HG02852 (cell line): ENCODE measurements around the gene MARCHF10.
"Not testable (repeated sequence)": the region's sequence is repeated elsewhere in the genome, so short reads cannot be mapped to it uniquely, and the experiment has no call there.

Source experiments
- ATAC-seq: cut with Tn5 transposase; IDR thresholded peaks from one replicate; pipeline ENCODE4 v1.9.1; 2021; ENCODE audit warnings: mild to moderate bottlenecking, moderate library complexity; ENCODE audit not compliant: unreplicated experiment

Gene MARCHF10

DNA sequence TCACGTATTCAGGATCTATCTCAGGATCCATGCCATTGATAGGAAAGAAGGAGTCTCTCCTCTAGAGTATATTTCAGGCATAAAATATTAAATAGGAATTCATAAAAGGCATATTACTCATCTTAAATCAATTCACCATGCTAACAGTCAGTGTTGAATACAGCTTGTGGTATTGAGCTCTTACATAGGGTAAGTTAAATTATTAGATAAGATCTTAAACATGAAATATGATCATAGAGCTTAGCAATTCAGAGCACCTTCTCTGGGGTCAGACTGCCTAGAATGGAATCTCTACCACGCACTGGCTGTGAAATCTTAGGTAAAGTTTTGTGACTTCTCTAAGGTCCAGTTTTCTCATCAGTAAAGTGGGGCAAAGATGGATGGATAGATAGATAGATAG is 20.7 kb downstream of the MARCHF10 start:
- no peak for ATAC-seq

DNA sequence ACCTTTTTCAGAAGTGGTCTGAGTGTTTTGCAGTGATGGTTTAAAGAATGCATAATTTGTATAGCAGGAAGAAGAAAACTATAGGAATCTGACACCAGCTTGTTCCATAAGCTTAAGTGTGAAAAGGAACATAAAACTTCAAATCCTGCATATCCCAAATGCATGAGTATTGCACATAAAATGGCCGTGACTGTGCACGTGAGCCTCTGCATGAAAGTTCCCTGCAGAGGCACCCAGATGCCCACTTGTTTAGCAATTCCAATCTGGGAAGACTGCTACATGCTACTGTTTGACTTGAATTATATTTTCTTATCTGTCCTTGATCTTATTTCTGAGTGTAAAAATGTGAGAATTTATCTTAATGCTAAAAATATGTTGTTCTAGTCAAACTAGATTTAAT is 21.5 kb downstream of the MARCHF10 start:
- no peak for ATAC-seq

DNA sequence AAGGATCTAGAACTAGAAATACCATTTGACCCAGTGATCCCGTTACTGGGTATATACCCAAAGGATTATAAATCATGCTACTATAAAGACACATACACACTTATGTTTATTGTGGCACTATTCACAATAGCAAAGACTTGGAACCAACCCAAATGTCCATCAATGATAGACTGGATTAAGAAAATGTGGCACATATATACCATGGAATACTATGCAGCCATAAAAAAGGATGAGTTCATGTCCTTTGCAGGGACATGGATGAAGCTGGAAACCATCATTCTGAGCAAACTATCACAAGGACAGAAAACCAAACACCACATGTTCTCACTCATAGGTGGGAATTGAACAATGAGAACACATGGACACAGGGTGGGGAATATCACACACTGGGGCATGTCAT is 22.1 kb downstream of the MARCHF10 start:
- not testable (repeated sequence) for ATAC-seq

DNA sequence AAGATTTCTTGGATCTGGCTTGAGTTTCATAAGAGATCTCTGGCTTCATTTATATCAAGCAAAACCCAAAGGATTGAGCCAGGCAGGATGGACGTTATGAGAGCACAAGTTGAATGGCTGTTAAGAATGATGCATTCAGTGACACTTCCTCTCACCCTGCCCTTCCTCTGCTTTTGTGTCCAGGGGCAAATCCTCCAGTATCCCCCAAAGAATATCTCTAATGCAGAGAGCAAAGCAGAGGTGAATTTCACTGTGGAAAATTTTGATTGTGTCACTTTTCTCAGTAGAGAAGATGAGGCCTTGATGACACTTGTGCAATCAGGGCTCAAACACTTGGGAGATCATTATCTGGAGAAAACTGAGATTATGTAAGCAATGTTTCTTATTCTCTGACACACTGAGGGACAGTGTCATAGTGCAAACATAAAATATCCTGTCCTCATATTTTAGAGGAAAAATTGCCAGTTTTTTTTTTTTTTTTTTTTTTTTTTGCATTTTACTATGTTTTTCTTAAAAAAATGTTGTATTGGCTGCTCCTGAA is 25.3 kb downstream of the MARCHF10 start:
- no peak for ATAC-seq

DNA sequence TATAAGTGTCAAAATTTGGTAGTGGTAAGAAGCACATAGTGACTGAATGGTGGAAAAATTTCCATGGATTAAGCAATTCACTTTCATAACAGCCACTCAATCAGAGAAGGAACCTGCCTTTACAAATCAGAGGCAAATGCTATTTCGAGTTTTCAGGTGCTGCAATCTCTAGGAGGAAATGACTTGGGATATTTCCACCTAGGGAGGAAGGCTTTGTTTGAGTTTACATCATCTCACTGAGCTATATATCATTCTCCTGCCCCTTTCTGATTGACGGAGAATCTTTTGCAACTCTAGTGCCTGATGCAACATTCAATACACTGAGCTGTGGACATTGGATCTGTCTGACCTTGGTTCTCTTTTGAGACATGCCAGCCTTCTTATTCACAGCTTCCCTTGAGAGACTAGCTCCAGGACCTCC is 26.3 kb downstream of the MARCHF10 start:
- no peak for ATAC-seq

DNA sequence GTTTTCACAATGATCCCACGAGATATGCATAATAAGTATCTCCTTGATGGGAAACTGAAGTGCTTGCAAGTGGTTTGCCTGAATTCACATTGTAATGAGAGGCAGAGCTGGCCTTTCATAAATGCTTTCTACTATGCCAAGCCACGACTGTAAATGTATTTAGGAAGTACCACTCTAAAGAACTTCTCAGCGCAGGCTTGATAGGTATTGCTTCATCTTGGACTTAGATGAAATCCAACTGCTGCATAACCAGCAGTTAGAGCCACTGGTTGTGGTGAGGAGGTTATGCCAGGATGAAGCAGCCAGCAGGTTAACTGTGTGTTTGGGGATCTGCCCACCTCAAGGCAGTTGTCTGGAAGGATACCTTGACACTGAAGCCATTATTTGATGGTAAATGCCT is 26.8 kb downstream of the MARCHF10 start:
- no peak for ATAC-seq

DNA sequence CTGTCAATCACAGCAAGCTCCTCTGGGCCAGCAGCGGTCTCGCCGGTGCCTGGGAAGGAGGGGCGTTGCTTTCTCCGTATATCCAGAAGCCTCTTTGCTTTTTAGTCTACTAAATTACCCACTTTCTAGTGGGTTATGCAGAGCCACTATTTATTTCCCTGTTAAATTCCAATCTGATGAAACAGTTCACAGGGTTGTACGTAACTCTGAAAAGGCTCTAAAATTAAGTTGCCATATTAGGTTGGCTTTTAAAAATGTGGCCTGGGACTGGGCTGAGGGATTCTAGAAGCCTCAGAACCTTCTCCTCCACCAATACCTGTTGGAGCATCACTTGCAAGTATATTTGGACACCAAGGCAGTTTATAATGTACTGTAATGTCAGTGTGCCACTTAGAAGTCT is 27.2 kb downstream of the MARCHF10 start:
- ATAC-seq: no peak

DNA sequence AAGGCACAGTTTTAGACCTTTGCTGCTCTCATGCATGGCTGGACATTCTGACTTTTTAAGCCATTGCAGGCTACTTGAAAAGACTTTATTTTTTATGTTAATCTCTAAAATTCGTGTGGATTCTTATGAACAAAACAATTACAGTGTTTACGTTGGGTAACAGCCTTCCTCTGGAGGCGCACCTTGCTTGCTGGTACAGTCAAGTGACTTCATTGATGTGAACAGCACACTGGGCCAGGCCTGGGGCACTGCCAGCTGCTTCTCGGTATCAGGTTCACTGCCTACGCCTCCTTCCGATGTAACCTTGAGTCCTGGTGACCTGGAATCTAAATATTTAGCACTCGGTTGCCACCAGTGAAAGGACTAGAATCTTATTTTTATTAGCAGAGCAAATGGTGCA is 27.8 kb downstream of the MARCHF10 start:
- ATAC-seq: no peak

DNA sequence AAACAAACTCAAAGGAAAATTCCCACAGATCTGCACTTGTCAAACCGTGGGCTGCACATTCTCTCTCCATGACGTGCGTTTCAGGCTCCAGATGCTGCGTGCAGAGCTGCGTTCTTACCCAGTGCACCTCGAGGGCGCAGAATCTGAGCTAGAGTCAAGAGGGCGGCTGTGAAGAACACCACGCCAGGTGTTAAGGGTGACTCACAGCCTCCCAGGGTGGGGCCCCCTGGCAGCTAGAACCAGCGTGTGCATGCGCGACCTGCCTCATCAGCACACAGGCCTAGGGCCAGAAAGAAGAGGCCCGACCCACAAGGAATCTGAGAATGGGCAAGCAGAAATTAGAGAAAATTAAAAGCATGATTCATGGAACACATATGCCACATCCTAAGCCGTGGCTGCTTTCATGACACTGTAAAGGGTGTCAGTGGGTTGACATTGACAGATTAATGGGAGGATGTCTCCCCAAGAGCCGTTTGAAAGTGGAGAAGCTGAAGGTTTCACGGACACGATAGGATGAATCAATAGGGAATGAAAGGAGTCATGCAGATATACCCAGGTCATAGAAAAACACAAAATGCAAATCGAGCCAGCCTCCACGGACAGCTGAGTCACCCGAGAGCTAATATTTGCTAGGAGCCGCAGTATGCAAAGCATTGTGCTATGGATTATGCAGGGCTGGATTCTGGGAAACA is 29.0 kb downstream of the MARCHF10 start:
- ATAC-seq: no peak

DNA sequence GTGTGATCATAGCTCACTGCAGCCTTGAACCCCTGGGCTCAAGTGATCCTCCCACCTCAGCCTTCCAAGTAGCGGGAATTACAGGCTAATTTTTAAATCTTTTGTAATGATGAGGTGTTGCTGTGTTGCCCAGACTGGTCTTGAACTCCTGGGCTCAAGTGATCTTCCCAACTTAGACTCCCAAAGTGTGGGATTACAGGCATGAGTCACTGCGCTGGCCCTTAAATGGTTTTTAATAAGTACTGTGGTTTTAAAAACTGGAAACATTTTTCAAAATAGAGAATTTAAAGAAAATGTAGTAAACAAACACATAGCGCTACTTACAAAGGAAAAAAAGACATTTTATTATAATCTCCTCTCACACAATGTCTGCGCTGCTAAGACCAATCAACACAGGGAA is 32.2 kb downstream of the MARCHF10 start:
- ATAC-seq: no peak

DNA sequence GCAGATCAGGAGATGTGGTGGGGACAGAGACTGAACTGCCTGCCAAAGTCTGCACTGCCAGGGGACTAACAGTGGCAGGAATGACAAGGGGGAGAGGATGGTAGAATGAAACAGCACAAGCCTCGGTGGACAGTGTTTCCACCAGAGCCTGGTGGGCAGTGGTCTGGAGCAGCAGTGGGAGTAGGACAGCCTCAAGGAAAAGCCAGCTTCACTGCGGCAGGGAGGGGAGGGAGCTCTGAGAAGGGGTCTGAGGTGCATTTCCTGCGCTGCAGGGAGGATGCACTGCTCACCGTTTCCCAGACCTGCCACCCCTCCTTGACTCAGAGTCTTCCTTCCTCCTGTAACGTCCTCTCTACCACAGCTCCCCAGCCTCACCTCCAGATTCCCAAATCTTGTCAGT is 33.8 kb downstream of the MARCHF10 start:
- no peak for ATAC-seq

DNA sequence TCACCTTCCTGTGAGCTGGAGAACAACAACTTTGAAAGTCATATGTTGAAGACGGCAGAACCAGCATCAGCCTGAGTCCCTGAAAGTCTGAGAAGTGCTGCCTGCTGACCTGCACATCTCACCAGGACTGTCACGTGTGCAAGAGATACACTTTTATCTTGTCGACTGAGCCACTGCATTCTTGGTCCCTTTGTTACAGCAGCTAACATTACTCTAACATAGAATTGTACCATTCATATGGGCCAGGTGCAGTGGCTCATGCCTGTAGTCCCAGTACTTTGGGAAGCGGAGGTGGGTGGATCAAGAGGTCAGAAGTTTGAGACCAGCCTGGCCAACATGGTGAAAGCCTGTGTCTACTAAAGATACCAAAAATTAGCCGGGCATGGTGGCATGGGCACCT is 40.1 kb downstream of the MARCHF10 start:
- no peak for ATAC-seq

DNA sequence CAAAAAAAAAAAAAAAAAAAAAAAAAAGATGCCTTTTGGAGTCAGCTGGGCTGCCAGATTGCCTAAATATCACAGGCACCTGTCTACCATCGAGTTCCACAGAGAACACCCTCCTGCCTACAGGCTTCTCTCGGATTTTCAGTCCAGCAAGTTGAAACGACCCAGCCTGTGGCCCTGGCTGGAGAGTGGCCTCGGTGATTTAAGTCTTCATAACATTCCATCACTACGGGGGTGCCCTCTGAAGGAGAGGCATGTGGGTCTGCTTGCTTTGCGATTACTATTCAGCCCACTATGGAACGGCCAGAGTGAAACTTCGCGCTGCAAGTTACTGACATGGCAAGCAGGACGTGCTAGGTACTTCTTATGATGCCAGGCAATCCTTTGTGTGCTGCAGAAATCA is 42.8 kb downstream of the MARCHF10 start:
- ATAC-seq: no peak

DNA sequence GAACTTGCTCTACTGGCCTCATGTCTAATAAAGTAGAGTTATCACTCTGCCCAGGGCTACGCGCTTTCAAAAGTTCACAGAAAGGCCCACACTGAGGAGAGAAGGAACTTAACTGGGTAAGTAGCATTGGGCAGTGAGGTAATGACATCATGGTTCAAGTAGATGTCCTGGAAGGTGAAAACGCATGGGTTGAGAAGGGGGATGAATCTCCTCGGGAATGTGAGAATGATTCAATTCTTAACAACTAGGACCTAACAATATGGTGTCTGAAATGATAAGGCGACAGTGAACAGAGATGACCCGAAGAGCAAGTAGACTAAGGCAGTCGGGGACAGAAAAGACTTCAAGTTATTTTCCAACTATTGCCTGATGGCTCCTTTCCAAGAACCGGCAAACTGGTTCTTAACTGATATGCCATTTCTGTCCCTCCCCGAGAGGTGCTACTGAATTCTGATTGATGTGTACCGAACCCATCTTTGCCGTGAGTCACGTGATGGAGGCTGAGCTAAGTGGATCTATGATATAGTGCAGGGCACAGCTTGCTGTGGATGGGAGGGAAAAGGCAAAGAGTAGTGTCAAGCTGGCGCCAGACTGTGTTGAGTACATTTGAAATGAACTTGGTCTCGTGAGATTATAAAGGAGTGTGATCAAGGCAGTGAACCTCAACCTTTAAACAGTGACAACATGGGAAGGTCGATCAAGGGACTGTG is 44.1 kb downstream of the MARCHF10 start:
- no peak for ATAC-seq

DNA sequence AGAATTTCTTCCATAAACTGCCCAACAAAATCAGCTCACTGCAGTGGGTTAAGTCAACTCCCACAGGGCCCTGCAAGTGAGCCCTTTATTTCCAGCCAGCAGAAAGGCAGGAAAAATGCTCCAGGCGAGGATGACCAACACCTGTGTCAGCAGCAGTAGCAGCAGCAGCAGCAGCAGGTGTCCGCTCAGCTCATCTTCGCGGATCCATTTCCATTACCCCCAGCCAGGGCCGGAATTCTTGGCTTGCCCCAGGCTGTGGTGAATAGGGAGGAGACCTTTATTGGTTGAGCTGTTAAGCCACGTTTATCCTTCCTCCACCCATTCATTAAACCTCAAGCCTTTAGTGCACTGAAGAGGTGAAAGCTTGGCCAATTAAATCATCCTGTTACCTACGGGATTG is 46.2 kb downstream of the MARCHF10 start:
- ATAC-seq: no peak

DNA sequence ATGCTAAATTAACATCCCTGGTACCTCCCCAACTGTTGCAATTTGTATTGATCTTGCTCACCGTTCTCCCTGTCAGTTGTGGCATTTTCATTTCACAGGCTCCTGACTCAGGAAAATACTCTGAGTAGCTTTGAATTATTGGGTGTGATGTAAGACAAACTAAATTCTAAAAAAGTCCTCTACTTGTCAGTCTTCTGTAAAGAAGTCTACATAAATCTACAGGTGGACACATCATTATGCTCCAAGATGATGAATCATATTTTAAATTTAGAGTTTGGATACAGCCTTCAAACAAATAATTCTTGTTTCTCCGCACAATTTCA is 47.2 kb downstream of the MARCHF10 start:
- ATAC-seq: no peak

DNA sequence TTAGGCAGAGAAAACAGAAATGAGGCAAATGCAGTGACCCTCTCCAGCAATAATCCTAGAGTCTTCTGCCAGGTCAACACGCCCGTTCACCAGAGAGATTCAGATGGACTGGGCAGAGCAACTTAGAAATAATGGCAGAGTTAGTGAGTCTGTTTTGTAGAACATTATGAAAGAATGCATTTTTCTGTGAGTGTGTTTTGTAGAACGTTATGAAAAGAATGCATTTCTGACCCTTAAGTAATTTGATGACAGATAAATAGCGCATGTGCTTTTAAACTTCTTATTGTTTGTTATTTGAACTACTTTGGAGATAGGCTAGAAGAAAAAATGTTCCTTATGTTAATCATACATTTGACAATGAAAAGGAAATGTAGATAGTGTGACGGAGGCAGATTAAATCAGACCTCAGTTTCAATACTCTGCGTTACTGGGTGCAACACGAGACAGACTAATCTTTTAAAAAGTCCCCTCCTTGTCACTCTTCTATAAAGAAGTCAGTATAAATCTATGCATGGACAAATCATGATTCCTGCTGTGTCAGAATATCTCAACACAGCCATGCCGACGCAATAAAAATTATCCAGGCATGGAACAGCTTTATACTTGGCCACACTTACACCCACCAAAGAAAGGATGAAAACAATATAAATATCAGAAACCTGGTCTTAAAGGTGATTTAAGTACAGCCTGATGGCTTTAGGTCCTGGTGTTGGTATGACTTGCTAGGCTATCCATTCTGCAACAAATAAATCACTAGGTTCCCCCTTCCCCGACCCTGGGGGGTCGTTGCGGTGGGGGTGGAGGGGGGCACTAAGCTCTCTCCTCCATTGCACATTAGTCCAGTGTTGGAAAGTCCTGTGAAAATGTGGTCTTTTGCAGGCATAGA is 47.8 kb downstream of the MARCHF10 start:
- ATAC-seq: no peak

DNA sequence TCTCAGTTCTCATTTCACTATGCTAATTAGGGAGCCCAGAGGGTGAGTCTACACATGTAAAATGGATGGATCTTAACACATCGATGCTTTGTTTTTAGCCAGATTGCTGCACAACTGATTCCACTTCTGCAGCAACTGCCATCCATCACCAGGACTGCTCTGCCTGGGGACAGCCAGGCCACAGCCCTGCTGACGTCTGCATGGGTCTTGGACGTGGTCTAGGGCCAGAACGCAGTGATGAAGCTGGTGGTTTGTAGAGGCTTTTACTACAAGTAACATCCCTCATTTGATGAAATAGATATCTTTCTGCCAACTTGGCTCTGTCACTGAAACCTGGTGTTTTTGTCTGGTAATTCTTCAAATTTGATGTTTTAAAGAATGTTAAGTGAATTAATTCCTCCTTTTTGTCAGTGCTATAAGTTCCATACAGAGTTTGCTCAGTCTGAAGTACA is 50.6 kb downstream of the MARCHF10 start:
- no peak for ATAC-seq

DNA sequence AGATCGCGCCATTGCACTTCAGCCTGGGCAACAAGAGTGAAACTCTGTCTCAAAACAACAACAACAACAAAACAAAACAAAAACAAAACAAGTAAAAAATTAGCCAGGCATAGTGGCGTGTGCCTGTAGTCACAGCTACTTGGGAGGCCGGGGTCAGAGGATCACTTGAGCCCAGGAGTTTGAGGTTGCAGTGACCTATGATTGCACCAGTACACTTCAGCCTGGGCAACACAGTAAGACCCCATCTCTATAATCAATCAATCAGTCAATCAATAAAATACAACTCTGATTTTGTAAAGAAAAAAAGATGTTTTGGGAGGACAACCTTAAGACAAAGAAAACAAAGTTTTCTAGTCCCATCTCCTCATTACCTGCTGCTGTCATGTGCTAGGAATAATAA is 51.9 kb downstream of the MARCHF10 start:
- no peak for ATAC-seq

DNA sequence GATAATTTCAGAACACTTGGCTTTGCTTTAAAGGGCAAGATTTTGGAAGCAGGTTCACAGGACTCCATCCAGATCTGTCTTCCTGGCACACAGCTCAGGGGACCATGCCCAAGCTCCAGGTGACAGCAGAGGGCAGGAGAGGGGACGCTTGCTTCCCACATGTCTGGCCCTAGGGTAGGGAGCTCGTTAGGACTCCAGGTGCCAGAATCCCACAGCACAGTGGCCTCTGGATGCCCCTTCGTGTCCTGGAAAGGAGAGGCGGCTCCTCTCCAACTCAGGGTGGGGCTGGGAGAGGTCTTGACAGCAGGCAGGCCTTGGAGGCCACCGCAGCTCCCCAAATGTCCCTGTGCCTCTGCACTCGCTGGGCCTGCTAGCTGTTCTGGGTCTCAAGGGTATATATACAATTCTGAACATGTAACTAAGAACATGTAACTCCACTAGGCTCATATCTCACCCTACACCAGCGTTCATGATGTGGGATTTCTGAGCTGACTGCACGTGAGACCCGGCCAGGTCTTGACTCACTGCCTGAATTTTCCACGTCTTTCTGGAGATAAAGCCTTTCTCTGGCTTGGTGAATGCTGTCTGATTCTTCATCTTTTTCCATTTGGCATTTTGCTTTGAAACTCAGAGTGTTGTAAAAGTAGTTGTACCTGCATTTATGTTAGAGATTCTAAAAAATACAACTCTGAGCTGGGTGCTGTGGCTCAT is 52.8 kb downstream of the MARCHF10 start:
- no peak for ATAC-seq

DNA sequence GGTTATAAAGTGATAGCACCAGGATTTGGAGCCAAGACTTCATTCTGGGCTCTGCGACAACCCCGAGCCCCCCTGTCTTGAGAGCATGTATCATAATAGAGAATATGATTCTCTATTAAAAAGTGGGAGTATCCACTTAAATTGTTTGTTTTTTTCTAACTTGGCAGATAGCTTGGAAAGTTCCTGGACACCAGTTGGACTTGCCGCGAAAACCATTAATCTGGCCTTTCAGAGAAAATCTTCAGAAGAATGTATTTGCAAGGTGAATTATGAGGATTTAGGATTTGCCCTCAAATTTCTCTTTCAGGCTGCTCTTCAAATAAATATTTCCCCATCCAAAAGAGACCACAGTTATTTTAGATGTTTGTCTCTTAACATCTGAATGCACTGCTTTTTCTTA is 53.5 kb downstream of the MARCHF10 start:
- ATAC-seq: no peak
